GM18498 (cell line): ENCODE results near the gene CYTH2.
"Not testable (repeated sequence)": the region's sequence is repeated elsewhere in the genome, so short reads cannot be mapped to it uniquely, and the experiment has no call there.

Experiments
- ATAC-seq: cut with Tn5 transposase; IDR thresholded peaks from one replicate; pipeline ENCODE4 v1.9.1; 2021; ENCODE audit warnings: mild to moderate bottlenecking, moderate library complexity; ENCODE audit not compliant: unreplicated experiment

The CYTH2 gene

DNA sequence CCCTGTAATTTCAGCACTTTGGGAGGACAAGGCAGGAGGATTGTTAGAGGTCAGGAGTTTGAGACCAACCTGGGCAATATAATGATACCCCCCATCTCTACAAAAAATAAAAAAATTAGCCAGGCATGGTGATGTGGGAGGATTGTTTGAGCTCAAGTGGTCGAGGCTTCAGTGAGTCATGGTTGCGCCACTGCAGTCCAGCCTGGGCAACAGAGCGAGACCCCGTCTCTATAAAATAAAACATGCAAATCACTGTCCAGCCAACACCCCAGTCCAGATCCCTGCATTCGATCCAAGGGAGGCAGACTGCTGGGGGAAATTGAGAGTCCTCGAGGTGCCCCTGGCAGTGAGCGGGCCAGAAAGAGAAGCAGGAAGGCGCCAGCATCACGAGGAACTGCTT lies 7.0 kb downstream of the CYTH2 start:
- ATAC-seq = no peak

DNA sequence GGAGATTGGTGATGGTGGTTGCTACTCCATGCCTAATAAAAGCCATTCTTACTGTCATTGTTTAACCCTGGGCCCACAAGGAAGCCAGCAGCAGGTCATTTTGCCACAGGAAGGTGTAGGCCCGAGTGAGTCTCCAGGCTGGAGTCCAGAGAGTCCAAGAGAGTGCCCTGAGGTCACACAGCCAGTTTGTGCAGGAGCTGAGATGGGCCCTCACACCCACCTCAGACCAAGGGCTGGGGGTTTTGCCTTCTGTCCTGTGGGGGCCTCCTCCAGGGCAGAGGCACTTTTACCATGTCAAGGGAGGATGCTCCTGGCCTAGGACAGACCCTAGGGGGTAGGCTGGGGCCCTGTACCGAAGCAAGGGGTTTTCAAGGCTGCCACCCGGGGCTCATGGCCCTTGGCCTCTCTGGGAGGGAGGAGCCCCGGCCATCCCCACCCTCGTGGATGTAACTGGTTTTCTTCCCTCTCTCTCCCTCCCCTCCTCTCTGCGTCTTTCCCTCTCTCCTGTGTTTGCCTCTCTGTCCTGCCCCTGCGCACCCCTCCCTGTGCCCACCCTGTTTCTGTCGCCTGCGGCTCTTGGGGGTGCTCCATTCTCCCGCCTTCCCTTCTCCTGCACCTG lies 8.0 kb downstream of the CYTH2 start:
- no peak for ATAC-seq

DNA sequence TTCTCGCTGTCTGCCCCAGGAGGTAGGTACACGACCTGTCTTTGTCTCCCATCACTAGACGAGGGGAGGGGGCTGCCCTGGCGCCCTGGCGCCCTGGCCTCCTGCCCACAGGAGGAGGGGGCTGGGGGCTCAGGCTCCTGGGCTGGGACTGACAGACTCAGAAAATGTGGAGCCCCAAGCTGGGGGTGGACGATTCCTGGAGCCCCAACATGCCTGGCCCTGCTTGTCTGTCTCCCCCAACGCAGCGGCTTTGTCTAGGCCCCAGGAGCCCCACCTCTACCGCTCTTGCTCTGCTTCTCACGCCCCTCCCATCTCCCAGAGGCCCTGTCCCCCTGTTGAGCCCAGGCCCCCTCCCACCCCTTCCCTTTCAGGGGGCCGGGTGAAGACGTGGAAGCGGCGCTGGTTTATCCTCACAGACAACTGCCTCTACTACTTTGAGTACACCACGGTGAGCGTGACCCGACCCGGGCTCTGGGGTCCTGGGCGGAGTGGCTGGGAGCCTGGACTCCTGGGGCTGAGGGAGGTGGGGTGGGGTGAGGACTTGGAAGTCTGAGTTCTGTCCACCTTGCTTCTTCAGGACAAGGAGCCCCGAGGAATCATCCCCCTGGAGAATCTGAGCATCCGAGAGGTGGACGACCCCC lies 8.6 kb downstream of the CYTH2 start:
- ATAC-seq = no peak

DNA sequence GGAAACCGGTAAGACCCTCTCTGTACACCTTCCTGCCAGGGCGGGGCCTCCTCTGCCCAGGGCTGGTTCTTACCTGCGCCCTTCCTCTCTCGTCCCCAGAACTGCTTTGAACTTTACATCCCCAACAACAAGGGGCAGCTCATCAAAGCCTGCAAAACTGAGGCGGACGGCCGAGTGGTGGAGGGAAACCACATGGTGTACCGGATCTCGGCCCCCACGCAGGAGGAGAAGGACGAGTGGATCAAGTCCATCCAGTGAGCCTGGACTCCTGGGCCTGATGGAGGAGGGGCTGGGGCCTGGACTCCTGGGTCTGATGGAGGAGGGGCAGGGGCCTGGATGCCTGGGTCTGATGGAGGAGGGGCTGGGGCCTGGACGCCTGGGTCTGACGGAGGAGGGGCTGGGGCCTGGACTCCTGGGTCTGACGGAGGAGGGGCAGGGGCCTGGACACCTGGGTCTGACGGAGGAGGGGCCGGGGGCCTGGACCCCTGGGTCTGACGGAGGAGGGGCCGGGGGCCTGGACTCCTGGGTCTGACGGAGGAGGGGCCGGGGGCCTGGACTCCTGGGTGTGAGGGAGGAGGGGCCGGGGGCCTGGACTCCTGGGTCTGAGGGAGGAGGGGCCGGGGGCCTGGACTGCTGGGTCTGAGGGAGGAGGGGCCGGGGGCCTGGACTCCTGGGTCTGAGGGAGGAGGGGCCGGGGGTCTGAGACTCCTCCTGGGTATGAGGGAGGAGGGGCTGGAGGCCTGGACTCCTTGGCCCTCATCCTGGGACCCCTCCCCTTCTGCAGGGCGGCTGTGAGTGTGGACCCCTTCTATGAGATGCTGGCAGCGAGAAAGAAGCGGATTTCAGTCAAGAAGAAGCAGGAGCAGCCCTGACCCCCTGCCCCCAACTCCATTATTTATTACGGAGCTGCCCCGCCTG lies 9.4 kb downstream of the CYTH2 start:
- no peak for ATAC-seq

DNA sequence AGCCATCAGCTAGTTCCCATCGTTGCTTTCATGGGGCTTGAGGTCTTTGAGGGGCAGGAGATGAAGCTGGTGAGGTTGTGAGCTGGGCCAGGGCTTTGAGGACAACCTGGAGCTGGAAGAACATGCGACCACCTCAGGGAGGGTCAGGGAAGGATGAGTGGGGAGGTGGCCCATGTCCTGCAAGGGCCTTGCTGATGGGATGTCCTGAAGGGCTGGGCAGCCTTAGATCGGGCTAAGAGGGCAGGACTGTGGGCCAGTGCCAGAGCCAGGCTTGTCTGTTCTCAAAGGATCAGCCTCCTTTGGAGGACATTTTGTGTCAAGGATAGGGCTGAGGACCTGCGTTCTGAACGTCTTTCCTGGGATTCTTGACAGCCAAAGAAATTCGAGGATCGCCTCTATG lies 10.5 kb downstream of the CYTH2 start:
- ATAC-seq = no peak

DNA sequence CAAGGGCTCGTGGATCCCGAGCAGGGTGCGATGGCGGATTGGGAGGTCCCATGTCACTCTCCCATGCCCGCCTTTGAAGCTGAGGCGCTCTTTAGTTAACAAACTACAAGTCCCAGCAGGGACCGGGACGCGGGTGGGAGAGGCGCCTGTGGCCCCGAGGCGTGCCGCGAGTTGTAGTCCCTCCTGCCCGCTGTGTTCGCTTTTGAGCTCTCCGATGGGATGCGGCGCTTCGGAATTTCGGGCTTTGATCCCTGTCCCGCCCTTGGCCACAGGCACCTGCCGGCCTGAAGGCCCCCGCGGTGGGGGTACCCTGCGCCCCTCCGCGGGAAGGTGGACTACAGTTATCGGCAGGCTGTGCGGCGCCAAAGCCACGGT lies 11.0 kb downstream of the CYTH2 start:
- no peak for ATAC-seq

DNA sequence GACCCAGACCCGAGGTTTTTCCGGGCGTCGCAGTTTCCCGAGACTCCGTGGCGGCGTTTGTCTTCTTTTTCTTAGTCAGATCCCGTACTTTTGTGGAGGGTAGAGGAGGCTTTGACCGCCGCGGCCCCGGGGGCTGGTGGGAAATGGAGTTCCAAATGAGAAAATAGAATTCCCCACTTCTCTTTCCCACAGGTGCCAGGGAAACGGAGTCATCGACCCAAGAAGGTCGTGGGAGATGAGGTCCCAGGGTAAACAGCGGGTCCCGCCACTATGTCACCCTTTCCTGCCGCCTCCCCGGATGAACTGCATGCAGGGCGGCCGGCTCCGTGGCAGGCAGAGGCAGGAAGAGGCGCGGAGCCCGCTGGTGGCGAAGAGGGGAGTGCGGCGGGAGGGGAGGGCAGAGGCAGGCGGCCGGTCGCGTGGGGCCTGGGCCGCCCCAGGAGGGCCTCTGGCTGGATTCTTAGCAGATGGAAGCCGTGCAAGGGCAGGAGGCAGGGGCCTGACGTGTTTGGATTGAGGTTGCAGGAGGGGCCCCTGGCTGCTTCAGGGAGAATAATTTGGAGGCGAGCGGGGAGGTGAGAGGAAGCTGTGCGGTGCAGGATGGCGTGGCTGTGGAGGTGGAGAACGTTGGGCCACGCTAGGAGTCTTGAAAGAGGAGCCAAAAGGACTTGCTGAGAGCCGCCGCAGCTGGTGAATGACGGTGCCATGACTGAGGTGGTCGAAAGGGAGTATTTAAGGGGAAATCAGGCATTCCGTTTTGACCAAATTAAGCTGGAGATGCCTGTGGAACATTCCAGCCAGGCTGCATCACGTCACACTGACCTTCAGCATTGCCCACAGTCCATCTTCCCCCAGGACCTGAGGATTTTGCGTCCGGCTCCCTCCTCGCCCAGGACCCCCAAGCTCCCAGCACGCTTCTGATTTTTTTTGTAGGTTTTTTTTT lies 11.7 kb downstream of the CYTH2 start:
- ATAC-seq = peak; percentile 56

DNA sequence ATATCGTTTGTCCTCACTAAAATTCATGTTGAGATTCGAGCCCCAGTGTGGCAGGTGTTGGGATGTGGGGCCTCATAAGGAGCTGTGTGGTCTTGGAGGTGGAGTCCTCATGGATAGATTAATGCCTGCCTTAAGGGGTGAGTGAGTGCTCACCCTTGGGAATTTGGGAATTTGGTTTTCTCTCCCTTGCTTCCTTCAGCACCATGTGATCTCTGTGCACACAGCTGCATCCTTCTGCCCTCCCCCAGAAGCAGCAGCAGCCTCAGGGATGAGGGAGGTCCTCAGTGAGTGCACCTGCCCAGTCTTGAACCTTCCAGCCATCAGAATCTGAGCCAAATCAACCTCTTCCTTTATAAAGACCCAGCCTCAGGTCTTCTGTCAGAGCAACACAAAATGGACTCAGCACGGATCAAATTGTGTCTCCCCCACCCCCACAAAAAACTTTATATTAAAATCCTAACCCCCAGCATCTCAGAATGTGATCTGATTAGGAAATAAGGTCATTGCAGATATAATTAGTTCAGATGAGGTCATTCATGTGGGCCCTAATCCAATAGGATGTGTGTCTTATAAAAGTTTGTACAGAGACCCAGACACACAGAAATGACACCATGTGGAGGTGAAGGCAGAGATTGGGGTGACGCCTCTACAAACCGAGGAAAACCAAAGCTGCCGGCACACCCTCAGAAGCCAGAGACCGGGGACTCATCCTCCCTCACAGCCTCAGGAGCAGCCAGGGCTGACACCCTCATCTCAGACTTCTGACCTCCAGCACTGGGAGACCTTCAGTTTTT lies 12.9 kb downstream of the CYTH2 start:
- ATAC-seq = no peak

DNA sequence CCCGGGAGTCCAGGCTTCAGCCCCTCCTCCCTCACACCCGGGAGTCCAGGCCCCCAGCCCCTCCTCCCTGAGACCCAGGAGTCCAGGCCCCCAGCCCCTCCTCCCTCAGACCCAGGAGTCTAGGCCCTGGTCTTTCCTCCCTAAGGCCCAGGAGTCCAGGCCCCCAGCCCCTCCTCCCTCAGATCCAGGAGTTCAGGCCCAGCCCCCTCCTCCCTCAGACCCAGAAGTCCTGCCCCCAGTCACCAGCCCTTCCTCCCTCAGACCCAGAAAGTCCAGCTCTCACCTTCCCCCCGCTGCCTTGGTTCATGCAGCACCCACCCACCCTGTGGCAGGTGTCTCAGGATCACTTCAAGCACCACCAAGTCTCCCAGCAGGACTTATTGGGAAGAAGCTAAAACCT lies 14.1 kb downstream of the CYTH2 start:
- no peak for ATAC-seq

DNA sequence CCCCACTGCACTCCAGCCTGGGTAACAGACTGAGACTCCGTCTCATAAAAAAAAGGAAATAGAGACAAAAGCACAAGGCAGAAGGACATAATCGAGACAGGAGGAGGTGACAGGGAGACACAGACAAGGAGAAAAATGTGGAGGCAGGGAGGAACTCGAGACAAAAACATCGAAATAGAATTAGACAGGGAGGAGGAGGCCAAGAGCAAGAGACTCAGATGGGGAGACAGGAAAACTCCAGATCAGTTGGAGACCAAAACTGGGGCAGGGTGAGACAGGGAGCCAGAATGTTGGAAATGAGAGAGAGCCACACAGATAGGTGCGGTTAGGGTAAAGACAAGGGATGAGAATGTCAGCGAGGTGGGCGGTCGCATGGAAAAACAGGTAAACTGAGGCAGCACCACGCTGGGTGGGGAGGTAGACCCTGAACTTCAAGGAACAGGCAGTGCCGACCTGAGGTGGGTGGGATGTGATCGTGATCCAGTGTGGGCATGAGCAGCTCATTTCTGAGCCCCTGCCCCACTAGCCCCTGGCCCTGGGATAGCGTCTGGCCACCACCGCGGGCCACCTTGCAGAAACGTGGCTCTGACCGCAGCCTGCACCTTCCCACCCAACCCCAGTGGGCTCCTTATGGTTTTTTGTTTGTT lies 15.2 kb downstream of the CYTH2 start:
- ATAC-seq = no peak

DNA sequence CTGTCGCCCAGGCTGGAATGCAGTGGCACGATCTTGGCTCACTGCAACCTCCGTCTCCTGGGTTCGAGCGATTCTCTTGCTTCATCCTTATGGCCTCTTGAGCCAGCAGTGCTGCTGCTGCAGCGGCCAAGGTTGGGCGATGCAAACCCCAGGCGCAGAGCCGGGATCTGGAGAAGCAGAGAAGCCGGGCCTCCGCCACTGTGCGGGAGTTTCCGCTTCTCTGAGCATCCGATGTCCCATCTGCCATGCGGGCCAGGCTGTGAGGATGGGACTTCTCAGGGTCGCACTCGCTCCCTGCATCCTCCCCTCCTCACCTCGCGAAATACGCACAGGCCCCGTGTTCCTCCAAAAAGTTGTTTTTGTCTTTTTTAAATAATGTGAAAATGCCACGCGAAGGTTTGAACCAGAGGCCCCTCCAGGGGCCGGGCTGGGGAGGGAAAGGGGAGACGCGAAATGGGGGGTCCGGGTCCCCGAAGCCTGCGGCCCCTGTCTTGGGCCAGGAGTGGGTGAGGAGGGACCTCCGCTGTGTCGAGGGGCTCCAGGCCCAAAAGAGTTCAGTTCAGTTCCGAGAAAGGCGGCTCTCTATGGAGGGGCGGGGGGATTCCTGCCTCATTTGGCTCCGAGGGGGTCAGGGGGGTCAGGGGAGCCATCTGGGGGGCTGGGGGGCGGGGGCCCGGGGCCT lies 15.9 kb downstream of the CYTH2 start:
- no peak for ATAC-seq

DNA sequence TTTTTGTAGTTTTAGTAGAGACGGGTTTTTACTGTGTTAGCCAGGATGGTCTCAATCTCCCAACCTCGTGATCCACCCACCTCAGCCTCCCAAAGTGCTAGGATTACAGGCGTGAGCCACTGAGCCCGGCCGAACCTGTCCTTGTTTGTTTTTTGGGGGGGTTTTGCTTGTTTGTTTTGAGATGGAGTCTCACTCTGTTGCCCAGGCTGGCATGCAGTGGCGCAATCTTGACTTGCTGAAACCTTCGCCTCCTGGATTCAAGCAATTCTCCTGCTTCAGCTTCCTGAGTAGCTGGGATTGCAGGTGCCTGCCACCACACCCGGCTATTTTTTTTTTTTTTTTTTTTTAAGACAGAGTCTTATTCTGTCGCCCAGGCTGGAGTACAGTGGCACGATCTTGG lies 17.5 kb downstream of the CYTH2 start:
- not testable (repeated sequence) for ATAC-seq

DNA sequence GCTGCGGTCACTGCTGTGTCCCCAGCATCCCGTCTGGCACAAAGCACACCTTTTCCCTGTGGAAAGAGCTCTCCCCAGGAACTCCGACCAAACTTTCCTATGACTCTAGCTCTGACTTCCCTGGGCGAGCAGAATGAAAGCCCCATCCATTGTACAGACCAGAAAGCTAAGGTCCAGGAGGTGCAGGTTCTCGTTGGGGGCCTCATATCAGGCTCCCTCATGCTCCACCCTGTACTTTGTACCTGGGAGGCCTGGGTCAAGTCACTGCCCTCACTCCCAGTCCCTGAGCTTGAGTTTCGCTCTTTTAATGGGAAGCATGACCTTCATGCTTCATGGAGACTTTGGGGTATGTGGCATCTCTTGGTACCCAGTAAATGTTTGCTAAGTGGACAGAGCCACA lies 18.4 kb downstream of the CYTH2 start:
- ATAC-seq = no peak

DNA sequence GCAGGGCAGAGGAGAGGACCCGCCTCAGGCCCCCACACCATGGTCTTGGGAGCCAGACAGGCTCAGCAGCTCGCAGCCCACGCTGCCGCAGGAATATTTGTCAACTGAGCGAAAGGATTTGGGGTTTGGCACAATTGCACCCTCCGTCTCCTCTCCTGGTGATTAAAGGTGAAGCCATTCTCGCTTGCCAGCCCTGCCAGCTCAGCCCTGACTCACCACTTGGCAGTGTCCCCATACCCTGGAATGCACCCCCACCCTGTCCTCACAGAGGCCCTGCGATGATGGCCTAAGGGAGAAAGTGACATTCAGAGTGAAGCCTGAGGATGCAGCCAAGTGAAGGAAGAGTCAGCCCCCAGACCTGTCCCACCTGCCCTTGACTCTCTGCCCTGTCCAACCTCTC lies 18.8 kb downstream of the CYTH2 start:
- no peak for ATAC-seq

DNA sequence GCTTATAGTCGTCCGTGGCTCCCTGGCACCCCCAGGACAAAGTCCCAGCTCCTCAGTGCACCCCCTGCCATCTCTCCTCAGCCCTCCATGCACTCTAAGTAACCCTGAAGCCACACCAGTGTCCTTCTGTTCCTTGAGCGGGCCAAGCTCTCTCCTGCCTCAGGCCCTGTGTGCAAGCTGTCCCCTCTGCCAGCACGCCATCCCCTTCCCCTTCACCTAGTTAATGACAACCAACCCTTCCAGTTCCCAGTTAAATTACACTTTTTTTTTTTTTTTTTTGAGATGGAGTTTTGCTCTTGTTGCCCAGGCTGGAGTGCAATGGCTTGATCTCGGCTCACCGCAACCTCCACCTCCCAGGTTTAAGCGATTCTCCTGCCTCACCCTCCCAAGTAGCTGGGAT lies 19.3 kb downstream of the CYTH2 start:
- not testable (repeated sequence) for ATAC-seq

DNA sequence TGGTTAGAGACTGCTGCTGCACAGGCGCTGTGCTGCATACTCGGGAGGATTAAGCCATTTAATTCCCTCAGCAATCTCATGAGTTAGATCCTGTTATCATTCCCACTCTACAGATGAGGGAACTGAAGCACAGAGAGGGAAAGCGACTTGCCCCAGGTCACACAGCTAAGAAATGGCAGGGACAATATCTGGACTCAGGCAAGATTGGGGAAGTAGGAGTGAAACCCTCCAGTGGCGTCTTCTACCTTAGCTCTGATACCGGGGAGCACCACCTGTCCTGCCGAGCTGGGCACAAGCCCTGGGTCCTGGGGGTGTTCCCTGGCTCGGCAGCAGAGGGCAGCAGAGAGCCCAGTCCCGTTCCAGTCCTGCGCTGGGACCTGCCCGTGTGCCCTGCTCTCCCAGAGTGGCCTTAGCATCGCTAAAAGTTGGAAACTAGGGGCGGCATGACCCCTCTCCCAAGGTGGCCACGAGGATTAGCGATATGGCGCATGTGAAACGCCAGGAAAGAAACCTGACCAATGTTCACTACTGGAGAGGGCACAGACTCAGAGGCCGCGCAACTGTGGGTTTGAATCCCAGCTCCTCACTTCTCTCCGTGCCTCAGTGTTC lies 20.5 kb downstream of the CYTH2 start:
- ATAC-seq = peak; percentile 54

DNA sequence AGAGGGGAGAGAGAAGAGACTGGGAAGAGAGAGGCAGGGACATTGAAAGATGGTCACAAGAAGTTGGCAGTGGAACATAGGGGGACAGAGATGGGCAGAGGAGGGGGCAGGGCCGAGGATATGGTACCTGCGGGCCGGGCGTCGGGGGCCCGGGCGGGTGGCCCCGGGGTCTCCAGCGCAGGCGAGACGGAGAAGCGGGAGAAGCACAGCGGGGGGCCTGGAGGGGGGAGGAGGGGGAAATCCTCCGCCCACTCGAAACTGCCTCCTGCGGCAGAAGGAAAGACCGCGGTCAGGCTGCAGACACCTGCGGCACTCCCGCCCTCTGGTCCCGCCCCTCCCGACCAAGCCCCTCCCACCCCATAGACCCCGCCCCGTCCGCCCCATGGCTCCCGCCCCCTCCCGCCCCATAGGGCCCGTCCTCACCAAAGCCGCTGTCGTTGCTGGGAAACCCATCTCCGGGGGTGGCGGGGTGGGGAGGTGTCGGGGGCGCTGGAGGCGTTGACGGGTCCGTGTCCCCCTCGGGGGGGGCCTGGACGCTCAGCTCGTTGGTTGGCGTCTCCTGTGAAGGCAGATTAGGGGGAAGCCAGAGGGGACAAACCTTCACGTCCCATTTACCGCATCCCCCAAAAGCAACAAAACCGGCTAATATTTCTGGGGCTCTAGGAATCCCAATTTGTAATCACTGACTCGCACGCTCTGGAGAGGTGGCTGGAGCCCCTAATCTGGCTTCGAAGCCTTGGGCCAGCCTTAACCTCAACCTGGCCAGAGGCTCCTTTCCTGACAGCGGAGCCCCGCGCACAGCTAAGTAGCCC lies 22.0 kb downstream of the CYTH2 start:
- ATAC-seq = no peak

DNA sequence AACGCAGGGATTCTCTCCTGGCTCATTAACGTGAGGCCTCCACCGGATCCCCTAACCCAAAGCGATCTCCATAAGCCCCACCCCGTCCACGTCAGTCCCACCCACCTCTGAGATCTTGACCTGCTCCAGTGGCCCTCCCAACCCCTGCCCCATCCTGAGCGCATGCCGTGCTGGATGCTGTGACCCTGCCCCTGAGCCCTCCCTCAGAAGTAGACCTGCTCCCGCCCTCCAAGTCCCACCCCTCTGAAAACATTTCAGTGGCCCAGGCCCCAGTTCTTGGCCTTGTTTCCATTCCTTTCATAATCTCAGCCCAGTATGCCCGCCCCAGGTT lies 22.6 kb downstream of the CYTH2 start:
- ATAC-seq = no peak
